DOHH2 (cell line): Measurements from ENCODE around the gene EHD2.

Experiments
- H3F3A ChIP-seq: fragments of 200-600 bp; sonication (generic), shearing (Covaris generic); 2 replicates; pipeline ENCODE4 v1.6.0; 2016; ENCODE audit warnings: antibody characterized with exemption, mild to moderate bottlenecking; ENCODE audit not compliant: control insufficient read depth, insufficient read depth
- H3K27ac ChIP-seq: fragments of 200-600 bp; sonication (generic); 2 replicates; pipeline ENCODE4 v1.5.1; 2014; ENCODE audit warnings: low read depth, mild to moderate bottlenecking, low read length, moderate library complexity
- H3K27me3 ChIP-seq: fragments of 200-600 bp; sonication (generic); 2 replicates; pipeline ENCODE4 v1.6.1; 2014; ENCODE audit warnings: mild to moderate bottlenecking, low read length, mixed read lengths; ENCODE audit not compliant: control insufficient read depth
- H3K36me3 ChIP-seq: fragments of 200-600 bp; sonication (generic); 2 replicates; pipeline ENCODE4 v1.6.1; 2014; ENCODE audit warnings: mild to moderate bottlenecking, low read length, moderate library complexity, mixed read lengths; ENCODE audit not compliant: control insufficient read depth
- H3K4me1 ChIP-seq: fragments of 200-600 bp; sonication (generic); 2 replicates; pipeline ENCODE4 v1.6.1; 2014; ENCODE audit warnings: mild to moderate bottlenecking, low read length, mixed read lengths; ENCODE audit not compliant: control insufficient read depth
- H3K4me2 ChIP-seq: fragments of 200-600 bp; sonication (generic); 2 replicates; pipeline ENCODE4 v1.6.0; 2014; ENCODE audit warnings: mild to moderate bottlenecking, low read length, moderate library complexity
- H3K4me3 ChIP-seq: fragments of 200-600 bp; sonication (generic); 2 replicates; pipeline ENCODE4 v1.5.1; 2014; ENCODE audit warnings: mild to moderate bottlenecking, low read length, mixed read lengths
- H3K79me2 ChIP-seq: fragments of 200-600 bp; sonication (generic); 2 replicates; pipeline ENCODE4 v1.6.1; 2014; ENCODE audit warnings: mild to moderate bottlenecking, low read length, mixed read lengths; ENCODE audit not compliant: control insufficient read depth
- H3K9me2 ChIP-seq: fragments of 200-600 bp; sonication (generic); replicated peaks from 2 replicates; pipeline ENCODE4 v1.6.1; 2014; ENCODE audit warnings: mild to moderate bottlenecking, low read length, mixed read lengths; ENCODE audit not compliant: control insufficient read depth
- H3K9me3 ChIP-seq: fragments of 200-600 bp; sonication (generic); 2 replicates; pipeline ENCODE4 v1.6.1; 2014; ENCODE audit warnings: antibody characterized with exemption, low read length, mixed read lengths; ENCODE audit not compliant: control insufficient read depth, insufficient read depth
- H4K20me1 ChIP-seq: fragments of 200-600 bp; sonication (generic); 2 replicates; pipeline ENCODE4 v1.6.0; 2014; ENCODE audit warnings: low read depth, mild to moderate bottlenecking, antibody characterized with exemption, low read length, moderate library complexity; ENCODE audit not compliant: control insufficient read depth, insufficient read depth
- EZH2phosphoT487 ChIP-seq: fragments of 200-600 bp; sonication (generic); IDR thresholded peaks from 2 replicates; pipeline ENCODE4 v1.6.1; 2017; ENCODE audit warnings: borderline replicate concordance, mild to moderate bottlenecking, antibody characterized with exemption, low read length, moderate library complexity, mixed read lengths
- TF ChIP-seq, protein P1 (sequence below): fragments of 200-600 bp; sonication (generic); IDR thresholded peaks from one replicate; pipeline ENCODE4 v1.5.1; 2014; ENCODE audit warnings: antibody characterized with exemption, mild to moderate bottlenecking, low read depth, low read length; ENCODE audit not compliant: poor library complexity, severe bottlenecking

The EHD2 gene

DNA sequence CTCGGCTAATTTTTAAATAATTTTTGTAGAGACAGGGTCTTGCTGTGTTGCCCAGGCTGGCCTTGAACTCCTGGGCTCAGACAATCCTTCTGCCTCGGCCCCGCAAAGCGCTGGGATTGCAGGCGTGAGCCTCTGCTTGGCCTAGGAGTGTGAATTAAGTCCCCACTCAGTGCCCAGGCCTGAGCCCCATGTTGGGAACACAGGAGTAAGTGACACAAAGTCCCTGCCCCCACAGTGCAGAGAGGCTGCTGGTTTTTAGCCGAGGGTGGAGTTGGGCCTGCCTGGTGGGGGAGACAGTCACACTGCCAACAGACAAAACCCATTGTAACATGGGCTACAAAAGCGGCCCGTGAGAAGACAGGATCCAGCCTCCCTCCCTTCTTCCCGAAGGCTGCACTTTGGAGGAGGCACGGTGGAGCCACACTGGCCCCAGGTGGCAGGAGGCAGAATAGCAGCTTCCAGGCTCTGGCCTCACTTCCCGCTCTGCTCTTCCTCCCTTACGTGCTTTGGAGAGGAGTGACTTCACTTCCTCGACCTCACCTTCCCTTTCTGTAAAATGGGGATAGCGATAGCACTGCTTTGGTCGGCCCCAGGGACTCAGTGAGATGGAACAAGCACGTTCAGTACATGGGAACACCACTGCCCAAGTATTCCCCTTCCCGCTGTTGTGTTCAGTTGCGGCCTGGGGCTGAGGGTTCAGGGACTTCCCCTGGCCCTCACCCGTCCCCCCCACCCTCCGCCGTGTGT is 15.2 kb upstream of the EHD2 start:
- no peak overlapping the region for H3K4me3 ChIP-seq
- H3K27ac ChIP-seq, result no peak overlapping the region
- H4K20me1 ChIP-seq, result no peaks in the 10 kb centered on the region
- H3K9me2 ChIP-seq, result no peaks in the 10 kb centered on the region
- TF ChIP-seq EZH2phosphoT487, result no peak
- TF ChIP-seq, protein P1, sequence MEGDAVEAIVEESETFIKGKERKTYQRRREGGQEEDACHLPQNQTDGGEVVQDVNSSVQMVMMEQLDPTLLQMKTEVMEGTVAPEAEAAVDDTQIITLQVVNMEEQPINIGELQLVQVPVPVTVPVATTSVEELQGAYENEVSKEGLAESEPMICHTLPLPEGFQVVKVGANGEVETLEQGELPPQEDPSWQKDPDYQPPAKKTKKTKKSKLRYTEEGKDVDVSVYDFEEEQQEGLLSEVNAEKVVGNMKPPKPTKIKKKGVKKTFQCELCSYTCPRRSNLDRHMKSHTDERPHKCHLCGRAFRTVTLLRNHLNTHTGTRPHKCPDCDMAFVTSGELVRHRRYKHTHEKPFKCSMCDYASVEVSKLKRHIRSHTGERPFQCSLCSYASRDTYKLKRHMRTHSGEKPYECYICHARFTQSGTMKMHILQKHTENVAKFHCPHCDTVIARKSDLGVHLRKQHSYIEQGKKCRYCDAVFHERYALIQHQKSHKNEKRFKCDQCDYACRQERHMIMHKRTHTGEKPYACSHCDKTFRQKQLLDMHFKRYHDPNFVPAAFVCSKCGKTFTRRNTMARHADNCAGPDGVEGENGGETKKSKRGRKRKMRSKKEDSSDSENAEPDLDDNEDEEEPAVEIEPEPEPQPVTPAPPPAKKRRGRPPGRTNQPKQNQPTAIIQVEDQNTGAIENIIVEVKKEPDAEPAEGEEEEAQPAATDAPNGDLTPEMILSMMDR, result peak; percentile 91
- H3K9me3 ChIP-seq, result no peaks in the 10 kb centered on the region
- peaks cover 6% of the 10 kb centered on the region for H3K4me1 ChIP-seq
- no peaks in the 10 kb centered on the region for H3K27me3 ChIP-seq
- no peaks in the 10 kb centered on the region for H3K79me2 ChIP-seq
- H3K36me3 ChIP-seq, result peaks cover 31% of the 10 kb centered on the region
- no peaks in the 10 kb centered on the region for H3F3A ChIP-seq
- peak overlapping the region; percentile 9; the same call in 1 of the 2 replicates for H3K4me2 ChIP-seq

DNA sequence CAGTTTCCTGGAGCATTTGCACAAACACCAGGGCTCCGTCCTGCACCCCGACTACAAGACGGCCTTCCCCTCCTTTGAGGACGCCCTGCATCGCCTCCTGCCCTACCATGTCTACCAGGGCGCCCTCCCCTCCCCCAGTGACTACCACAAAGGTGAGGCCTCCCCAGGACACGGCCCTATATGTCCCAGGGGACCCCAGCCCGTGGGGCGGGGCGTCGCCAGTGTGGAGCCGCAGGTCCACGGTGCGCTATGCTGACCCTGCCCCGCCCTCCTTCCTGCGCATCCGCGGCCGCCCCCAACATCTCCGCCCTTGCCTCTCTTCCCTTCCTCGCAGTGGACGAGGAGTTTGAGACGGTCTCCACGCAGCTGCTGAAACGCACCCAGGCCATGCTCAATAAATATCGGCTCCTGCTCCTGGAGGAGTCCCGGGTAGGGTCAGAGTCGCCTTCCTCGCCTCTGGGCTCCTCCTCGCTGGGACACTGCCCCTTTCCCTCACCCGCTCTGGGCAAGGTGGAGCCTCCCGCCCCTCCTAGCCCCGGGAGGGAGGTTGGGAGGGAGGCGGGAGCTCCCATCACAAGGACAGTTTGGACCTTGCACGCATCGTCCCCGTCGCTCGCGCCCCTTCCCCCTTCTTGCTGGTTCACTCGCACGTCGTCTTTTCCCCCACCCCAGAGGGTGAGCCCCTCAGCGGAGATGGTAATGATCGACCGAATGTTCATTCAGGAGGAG is 14.4 kb upstream of the EHD2 start:
- Histone ChIP-seq H3K4me2 (no peak overlapping the region), H3K27me3 (no peaks in the 10 kb centered on the region), H3K9me3 (no peaks in the 10 kb centered on the region), H4K20me1 (no peaks in the 10 kb centered on the region), H3K79me2 (no peaks in the 10 kb centered on the region), H3K36me3 (peaks cover 31% of the 10 kb centered on the region), H3K4me3 (no peak overlapping the region), H3F3A (no peaks in the 10 kb centered on the region), H3K9me2 (no peaks in the 10 kb centered on the region), H3K27ac (no peak overlapping the region), H3K4me1 (peaks cover 6% of the 10 kb centered on the region)
- TF ChIP-seq, protein P1, result no peak
- TF ChIP-seq EZH2phosphoT487, result no peak

DNA sequence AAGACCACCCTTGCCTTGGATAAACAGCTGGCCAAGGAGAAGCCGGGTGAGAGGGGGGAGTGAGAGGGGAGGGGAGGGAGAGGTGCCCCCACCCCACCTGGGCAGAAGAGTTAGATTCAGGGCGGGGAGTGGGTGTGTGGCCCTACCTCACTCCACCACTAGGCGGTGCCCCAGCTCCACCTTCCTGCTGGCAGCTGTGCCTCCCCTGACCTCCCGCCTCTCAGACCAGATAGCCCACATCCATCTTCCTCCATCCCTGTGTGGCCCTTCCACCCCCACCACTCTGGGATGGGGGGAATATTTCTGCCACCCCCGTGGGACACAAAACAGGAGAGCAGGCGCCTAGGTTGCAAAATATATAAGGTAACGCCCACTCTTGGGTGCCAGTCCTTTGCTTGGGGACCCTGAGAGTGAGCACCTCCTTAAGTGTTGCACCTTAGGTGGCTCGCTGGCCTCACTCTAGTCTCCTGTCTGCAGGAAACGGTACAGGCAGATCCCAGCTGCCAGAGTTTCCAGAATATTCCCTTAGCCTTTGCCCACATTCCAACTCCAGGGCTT is 13.8 kb upstream of the EHD2 start:
- no peaks in the 10 kb centered on the region for H3K9me2 ChIP-seq
- no peaks in the 10 kb centered on the region for H3K27me3 ChIP-seq
- H3K27ac ChIP-seq, result no peak overlapping the region
- no peaks in the 10 kb centered on the region for H4K20me1 ChIP-seq
- TF ChIP-seq EZH2phosphoT487, result no peak
- TF ChIP-seq, protein P1, result peak; percentile 94
- no peaks in the 10 kb centered on the region for H3F3A ChIP-seq
- peaks cover 6% of the 10 kb centered on the region for H3K4me1 ChIP-seq
- no peaks in the 10 kb centered on the region for H3K79me2 ChIP-seq
- no peaks in the 10 kb centered on the region for H3K9me3 ChIP-seq
- no peak overlapping the region for H3K4me2 ChIP-seq
- no peak overlapping the region for H3K4me3 ChIP-seq
- H3K36me3 ChIP-seq, result peaks cover 31% of the 10 kb centered on the region
